ENCODE results near the gene CSNK2A1. TPM values are rescaled to one million over a fixed set of nuclear protein-coding genes. Genes with fewer than 3 reads are reported as not detected.

CSNK2A1 gene
- total RNA-seq, 1 experiment from 2014 or later, result 229 TPM

- Histone ChIP-seq H2BK5ac (ENCODE audit: insufficient read length, low read length) (no peak overlapping the region), H3K79me1 (ENCODE audit: insufficient read depth, low read depth, low read length, poor library complexity, severe bottlenecking) (no peaks in the 10 kb centered on the region), H2BK120ac (ENCODE audit: low read depth, low read length, poor library complexity, severe bottlenecking) (no peak overlapping the region), H4K8ac (replicated peaks; ENCODE audit: insufficient read length, low read depth, low read length) (no peak overlapping the region), H3K23ac (ENCODE audit: insufficient read length, low read depth, low read length) (no peak overlapping the region), H3K27me3 (ENCODE audit: insufficient read depth, low read length) (no peaks in the 10 kb centered on the region), H2AFZ (ENCODE audit: low read length) (no peak overlapping the region), H3K9me3 (ENCODE audit: control insufficient read depth, low read depth, low read length) (no peaks in the 10 kb centered on the region), H3K27ac (ENCODE audit: insufficient read length, low read depth, low read length) (no peak overlapping the region), H2BK12ac (ENCODE audit: insufficient read length, low read depth, low read length) (no peak overlapping the region), H2BK20ac (ENCODE audit: low read depth, low read length, poor library complexity, severe bottlenecking) (no peak overlapping the region), H3K18ac (ENCODE audit: insufficient read length, low read depth, low read length) (no peak overlapping the region), H2BK15ac (ENCODE audit: low read depth, low read length) (no peak overlapping the region), H4K5ac (ENCODE audit: insufficient read length, low read depth, low read length) (no peak overlapping the region), H3K9ac (ENCODE audit: extremely low read depth, insufficient read length, low read length) (no peak overlapping the region), H3K4ac (ENCODE audit: low read depth, low read length) (no peak overlapping the region), H3K4me2 (ENCODE audit: insufficient read depth, insufficient read length, low read length) (no peak overlapping the region), H3T11ph (ENCODE audit: low read length) (no peak overlapping the region), H3K56ac (ENCODE audit: insufficient read length, low read depth, low read length) (no peak overlapping the region), H3K79me2 (ENCODE audit: insufficient read depth, low read length) (no peaks in the 10 kb centered on the region), H2AK5ac (ENCODE audit: insufficient read length, low read length) (no peak overlapping the region), H3K4me1 (ENCODE audit: insufficient read depth, low read length) (no peaks in the 10 kb centered on the region), H4K20me1 (ENCODE audit: control insufficient read depth, insufficient read depth, insufficient read length) (peaks cover 3% of the 10 kb centered on the region), H3K23me2 (ENCODE audit: insufficient read length, low read depth, low read length, poor library complexity, severe bottlenecking) (no peaks in the 10 kb centered on the region), H4K91ac (ENCODE audit: insufficient read length, low read depth, low read length) (no peak overlapping the region), H3K14ac (ENCODE audit: insufficient read depth, low read length) (no peak overlapping the region)
- Mint-ChIP-seq H3K27me3 (ENCODE audit: low read depth) (peaks cover 2% of the 10 kb centered on the region), H3K4me3 (no peak overlapping the region), H3K36me3 (ENCODE audit: insufficient read depth in 1 of 3, low read depth in 3 of 3) (no peaks in the 10 kb centered on the region), H3K4me1 (peaks cover 0 to 4% of the 10 kb centered on the region in 2 experiments; a peak in 1 of 4 replicates), H3K9me3 (no peaks in the 10 kb centered on the region), H3K27ac (no peak overlapping the region)
- no CpG with 5 or more reads among the region's 12 CpGs for WGBS (ENCODE audit: extremely low coverage, insufficient read length, low lambda C conversion rate)
- peak; percentile 86 for DNase-seq
- TF ChIP-seq, protein P1, sequence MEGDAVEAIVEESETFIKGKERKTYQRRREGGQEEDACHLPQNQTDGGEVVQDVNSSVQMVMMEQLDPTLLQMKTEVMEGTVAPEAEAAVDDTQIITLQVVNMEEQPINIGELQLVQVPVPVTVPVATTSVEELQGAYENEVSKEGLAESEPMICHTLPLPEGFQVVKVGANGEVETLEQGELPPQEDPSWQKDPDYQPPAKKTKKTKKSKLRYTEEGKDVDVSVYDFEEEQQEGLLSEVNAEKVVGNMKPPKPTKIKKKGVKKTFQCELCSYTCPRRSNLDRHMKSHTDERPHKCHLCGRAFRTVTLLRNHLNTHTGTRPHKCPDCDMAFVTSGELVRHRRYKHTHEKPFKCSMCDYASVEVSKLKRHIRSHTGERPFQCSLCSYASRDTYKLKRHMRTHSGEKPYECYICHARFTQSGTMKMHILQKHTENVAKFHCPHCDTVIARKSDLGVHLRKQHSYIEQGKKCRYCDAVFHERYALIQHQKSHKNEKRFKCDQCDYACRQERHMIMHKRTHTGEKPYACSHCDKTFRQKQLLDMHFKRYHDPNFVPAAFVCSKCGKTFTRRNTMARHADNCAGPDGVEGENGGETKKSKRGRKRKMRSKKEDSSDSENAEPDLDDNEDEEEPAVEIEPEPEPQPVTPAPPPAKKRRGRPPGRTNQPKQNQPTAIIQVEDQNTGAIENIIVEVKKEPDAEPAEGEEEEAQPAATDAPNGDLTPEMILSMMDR (conservative IDR thresholded peaks at IDR 0.05), result peak; percentile 96
Measured at GRCh38 chr20:561437-562231, 18.0 kb upstream of the CSNK2A1 start.
